ENCODE results near the gene NUDT3. TPM values are rescaled to one million over a fixed set of nuclear protein-coding genes. Genes with fewer than 3 reads are reported as not detected.

Gene NUDT3
- total and polyA plus RNA-seq, 9 of the 15 experiments (the other 6 are each of a cell fraction or from before 2014, with no cell fraction given) = 5.4 to 81.2 (median 56.4) TPM

DNA sequence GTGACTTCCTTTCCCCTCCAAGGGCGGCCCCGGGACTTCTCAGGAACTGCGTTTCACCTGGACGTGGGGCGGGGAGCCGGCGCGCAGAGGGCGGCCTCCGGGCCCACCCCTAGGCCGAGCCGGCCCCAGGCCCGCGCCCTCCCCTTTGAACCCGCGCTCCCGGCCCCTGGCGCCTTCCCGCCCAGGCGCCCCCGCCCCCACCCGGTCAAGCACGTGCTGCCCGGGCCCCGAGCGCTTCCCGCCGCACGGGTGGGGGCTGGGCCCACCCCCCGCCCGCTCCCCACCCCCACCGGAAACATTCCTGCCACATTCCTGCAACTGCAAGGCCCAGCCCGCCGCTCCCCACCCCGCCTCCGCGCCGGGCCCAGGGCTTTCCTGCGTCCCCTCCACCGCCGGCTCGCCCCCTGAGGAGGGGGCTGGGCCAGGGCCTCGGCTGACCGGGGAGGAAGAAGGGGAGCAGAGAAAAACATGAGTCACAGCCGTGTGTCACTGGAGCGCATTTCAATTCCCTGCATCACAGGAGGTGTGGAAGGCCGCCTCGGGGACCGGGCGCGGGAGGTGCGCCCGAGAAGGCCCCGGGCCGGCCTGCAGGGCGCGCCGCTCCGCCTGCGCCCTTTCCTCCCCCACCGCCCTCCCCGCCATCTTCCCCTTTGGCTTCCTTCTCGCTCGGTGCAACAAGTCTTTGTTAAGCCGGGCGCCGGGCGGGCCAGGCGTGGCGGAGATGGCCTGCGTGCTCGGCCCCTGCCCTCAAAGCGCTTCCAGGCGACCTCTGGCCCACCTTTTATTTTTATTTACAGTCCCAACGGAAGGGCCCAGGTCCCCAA, 156.9 kb downstream of the NUDT3 start (continued):
- TF ChIP-seq, protein P1, sequence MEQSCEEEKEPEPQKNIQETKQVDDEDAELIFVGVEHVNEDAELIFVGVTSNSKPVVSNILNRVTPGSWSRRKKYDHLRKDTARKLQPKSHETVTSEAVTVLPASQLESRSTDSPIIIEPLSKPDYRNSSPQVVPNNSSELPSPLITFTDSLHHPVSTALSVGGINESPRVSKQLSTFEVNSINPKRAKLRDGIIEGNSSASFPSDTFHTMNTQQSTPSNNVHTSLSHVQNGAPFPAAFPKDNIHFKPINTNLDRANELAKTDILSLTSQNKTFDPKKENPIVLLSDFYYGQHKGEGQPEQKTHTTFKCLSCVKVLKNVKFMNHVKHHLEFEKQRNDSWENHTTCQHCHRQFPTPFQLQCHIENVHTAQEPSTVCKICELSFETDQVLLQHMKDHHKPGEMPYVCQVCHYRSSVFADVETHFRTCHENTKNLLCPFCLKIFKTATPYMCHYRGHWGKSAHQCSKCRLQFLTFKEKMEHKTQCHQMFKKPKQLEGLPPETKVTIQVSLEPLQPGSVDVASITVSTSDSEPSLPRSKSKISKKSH (CRISPR knock-in tag; IDR thresholded peaks at IDR 0.05) = no peak
- TF ChIP-seq, protein P2, sequence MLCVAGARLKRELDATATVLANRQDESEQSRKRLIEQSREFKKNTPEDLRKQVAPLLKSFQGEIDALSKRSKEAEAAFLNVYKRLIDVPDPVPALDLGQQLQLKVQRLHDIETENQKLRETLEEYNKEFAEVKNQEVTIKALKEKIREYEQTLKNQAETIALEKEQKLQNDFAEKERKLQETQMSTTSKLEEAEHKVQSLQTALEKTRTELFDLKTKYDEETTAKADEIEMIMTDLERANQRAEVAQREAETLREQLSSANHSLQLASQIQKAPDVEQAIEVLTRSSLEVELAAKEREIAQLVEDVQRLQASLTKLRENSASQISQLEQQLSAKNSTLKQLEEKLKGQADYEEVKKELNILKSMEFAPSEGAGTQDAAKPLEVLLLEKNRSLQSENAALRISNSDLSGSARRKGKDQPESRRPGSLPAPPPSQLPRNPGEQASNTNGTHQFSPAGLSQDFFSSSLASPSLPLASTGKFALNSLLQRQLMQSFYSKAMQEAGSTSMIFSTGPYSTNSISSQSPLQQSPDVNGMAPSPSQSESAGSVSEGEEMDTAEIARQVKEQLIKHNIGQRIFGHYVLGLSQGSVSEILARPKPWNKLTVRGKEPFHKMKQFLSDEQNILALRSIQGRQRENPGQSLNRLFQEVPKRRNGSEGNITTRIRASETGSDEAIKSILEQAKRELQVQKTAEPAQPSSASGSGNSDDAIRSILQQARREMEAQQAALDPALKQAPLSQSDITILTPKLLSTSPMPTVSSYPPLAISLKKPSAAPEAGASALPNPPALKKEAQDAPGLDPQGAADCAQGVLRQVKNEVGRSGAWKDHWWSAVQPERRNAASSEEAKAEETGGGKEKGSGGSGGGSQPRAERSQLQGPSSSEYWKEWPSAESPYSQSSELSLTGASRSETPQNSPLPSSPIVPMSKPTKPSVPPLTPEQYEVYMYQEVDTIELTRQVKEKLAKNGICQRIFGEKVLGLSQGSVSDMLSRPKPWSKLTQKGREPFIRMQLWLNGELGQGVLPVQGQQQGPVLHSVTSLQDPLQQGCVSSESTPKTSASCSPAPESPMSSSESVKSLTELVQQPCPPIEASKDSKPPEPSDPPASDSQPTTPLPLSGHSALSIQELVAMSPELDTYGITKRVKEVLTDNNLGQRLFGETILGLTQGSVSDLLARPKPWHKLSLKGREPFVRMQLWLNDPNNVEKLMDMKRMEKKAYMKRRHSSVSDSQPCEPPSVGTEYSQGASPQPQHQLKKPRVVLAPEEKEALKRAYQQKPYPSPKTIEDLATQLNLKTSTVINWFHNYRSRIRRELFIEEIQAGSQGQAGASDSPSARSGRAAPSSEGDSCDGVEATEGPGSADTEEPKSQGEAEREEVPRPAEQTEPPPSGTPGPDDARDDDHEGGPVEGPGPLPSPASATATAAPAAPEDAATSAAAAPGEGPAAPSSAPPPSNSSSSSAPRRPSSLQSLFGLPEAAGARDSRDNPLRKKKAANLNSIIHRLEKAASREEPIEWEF (CRISPR knock-in tag; IDR thresholded peaks at IDR 0.05) = no peak
- TF ChIP-seq, protein P3, sequence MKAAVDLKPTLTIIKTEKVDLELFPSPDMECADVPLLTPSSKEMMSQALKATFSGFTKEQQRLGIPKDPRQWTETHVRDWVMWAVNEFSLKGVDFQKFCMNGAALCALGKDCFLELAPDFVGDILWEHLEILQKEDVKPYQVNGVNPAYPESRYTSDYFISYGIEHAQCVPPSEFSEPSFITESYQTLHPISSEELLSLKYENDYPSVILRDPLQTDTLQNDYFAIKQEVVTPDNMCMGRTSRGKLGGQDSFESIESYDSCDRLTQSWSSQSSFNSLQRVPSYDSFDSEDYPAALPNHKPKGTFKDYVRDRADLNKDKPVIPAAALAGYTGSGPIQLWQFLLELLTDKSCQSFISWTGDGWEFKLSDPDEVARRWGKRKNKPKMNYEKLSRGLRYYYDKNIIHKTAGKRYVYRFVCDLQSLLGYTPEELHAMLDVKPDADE (conservative IDR thresholded peaks at IDR 0.05; ENCODE audit: control insufficient read depth, low read depth, low read length) = peak; percentile 82
- no peak for TF ChIP-seq NBN (IDR thresholded peaks at IDR 0.05; ENCODE audit: low read depth)
- TF ChIP-seq SIN3A (IDR thresholded peaks at IDR 0.05; ENCODE audit: borderline replicate concordance in 2 of 2, control insufficient read depth in 1 of 2, low read depth in 2 of 2, low read length in 2 of 2) = peak; percentile 5 to 39; a peak in 1 of 4 replicates
- TF ChIP-seq KLF13 (tag; IDR thresholded peaks at IDR 0.05; ENCODE audit: borderline replicate concordance, low read depth) = 0 out of 2 replicates have a peak, but pooled peaks have one; percentile 18
- TF ChIP-seq, protein P4, sequence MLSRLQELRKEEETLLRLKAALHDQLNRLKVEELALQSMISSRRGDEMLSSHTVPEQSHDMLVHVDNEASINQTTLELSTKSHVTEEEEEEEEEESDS (CRISPR knock-in tag; IDR thresholded peaks at IDR 0.05) = no peak
- TF ChIP-seq HNRNPK (IDR thresholded peaks at IDR 0.05; ENCODE audit: low read depth, low read length, poor library complexity, severe bottlenecking) = peak; percentile 75
- TF ChIP-seq, protein P5, sequence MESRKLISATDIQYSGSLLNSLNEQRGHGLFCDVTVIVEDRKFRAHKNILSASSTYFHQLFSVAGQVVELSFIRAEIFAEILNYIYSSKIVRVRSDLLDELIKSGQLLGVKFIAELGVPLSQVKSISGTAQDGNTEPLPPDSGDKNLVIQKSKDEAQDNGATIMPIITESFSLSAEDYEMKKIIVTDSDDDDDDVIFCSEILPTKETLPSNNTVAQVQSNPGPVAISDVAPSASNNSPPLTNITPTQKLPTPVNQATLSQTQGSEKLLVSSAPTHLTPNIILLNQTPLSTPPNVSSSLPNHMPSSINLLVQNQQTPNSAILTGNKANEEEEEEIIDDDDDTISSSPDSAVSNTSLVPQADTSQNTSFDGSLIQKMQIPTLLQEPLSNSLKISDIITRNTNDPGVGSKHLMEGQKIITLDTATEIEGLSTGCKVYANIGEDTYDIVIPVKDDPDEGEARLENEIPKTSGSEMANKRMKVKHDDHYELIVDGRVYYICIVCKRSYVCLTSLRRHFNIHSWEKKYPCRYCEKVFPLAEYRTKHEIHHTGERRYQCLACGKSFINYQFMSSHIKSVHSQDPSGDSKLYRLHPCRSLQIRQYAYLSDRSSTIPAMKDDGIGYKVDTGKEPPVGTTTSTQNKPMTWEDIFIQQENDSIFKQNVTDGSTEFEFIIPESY (CRISPR knock-in tag; IDR thresholded peaks at IDR 0.05) = peak; percentile 100
- no peak for TF ChIP-seq ZNF121 (CRISPR knock-in tag; conservative IDR thresholded peaks at IDR 0.05)
- TF ChIP-seq, protein P6, sequence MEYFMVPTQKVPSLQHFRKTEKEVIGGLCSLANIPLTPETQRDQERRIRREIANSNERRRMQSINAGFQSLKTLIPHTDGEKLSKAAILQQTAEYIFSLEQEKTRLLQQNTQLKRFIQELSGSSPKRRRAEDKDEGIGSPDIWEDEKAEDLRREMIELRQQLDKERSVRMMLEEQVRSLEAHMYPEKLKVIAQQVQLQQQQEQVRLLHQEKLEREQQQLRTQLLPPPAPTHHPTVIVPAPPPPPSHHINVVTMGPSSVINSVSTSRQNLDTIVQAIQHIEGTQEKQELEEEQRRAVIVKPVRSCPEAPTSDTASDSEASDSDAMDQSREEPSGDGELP (CRISPR knock-in tag; IDR thresholded peaks at IDR 0.05; ENCODE audit: borderline replicate concordance) = no peak
- TF ChIP-seq FOXA3 (CRISPR knock-in tag; conservative IDR thresholded peaks at IDR 0.05 in 1 of 2, IDR thresholded peaks at IDR 0.05 in 1 of 2) = peak in 1 of 2 experiments; percentile 21; a peak in 1 of 4 replicates
- peak; percentile 65; the same call in 1 of the 2 replicates for TF ChIP-seq MTA3 (IDR thresholded peaks at IDR 0.05; ENCODE audit: borderline replicate concordance)
